HepG2 (cell line): Measurements from ENCODE around the gene SYMPK. TPM values are rescaled to one million over a fixed set of nuclear protein-coding genes. Genes with fewer than 3 reads are reported as not detected.

ENCODE experiments used
- ATF5 ChIP-seq: sonication (generic); formaldehyde crosslinking; IDR thresholded peaks from 2 replicates; pipeline ENCODE4 v1.4.0; 2020; ENCODE audit warnings: mild to moderate bottlenecking, low read depth, missing genetic modification reagents
- CENPBD1 ChIP-seq: sonication (generic); formaldehyde crosslinking; IDR thresholded peaks from 2 replicates; pipeline ENCODE4 v1.8.0; 2022; ENCODE audit warnings: missing genetic modification reagents, low read depth, mild to moderate bottlenecking, borderline replicate concordance
- ETV5 ChIP-seq: IDR thresholded peaks from 2 replicates; pipeline ENCODE4 v1.6.1; 2018; ENCODE audit warnings: missing biosample characterization, missing genetic modification reagents, inconsistent platforms, borderline replicate concordance
- FOXO4 ChIP-seq: sonication (generic); formaldehyde crosslinking; conservative IDR thresholded peaks from 2 replicates; pipeline ENCODE4 v1.8.1; 2023; ENCODE audit warnings: missing genetic modification reagents
- TAF15 ChIP-seq: fragments of 200-400 bp; formaldehyde crosslinking; IDR thresholded peaks from one replicate; pipeline ENCODE4 v1.6.1; 2018; ENCODE audit warnings: mild to moderate bottlenecking, low read depth, low read length; ENCODE audit not compliant: poor library complexity, severe bottlenecking
- THAP8 ChIP-seq: sonication (generic); formaldehyde crosslinking; IDR thresholded peaks from 2 replicates; pipeline ENCODE4 v1.5.1; 2020; ENCODE audit warnings: missing genetic modification reagents, mild to moderate bottlenecking, borderline replicate concordance
- XRCC5 ChIP-seq: fragments of 200-400 bp; formaldehyde crosslinking; optimal IDR thresholded peaks from 2 replicates; pipeline ENCODE3; 2017; ENCODE audit warnings: mild to moderate bottlenecking, low read length
- ZBTB43 ChIP-seq: sonication (generic); formaldehyde crosslinking; conservative IDR thresholded peaks from 2 replicates; pipeline ENCODE4 v1.4.0; 2020; ENCODE audit warnings: missing genetic modification reagents
- ZBTB49 ChIP-seq: sonication (generic); formaldehyde crosslinking; IDR thresholded peaks from 2 replicates; pipeline ENCODE4 v1.4.0; 2020; ENCODE audit warnings: missing genetic modification reagents, borderline replicate concordance
- ZBTB8A ChIP-seq: sonication (generic); formaldehyde crosslinking; IDR thresholded peaks from 2 replicates; pipeline ENCODE4 v1.4.0; 2020; ENCODE audit warnings: mild to moderate bottlenecking, low read depth, missing genetic modification reagents, borderline replicate concordance
- ZGPAT ChIP-seq: IDR thresholded peaks from 2 replicates; pipeline ENCODE4 v1.6.1; 2016; ENCODE audit warnings: mild to moderate bottlenecking
- ZNF24 ChIP-seq: fragments of 450-650 bp; IDR thresholded peaks from 2 replicates; pipeline ENCODE4 v1.6.1; 2017; ENCODE audit warnings: antibody characterized with exemption, mild to moderate bottlenecking
- ZNF543 ChIP-seq: sonication (generic); formaldehyde crosslinking; IDR thresholded peaks from 2 replicates; pipeline ENCODE4 v1.4.0; 2020; ENCODE audit warnings: mild to moderate bottlenecking, missing genetic modification reagents
- ZNF597 ChIP-seq: sonication (generic); formaldehyde crosslinking; IDR thresholded peaks from 2 replicates; pipeline ENCODE4 v1.5.0; 2020; ENCODE audit warnings: missing genetic modification reagents
- ZNF713 ChIP-seq: sonication (generic); formaldehyde crosslinking; IDR thresholded peaks from 2 replicates; pipeline ENCODE4 v1.4.0; 2020; ENCODE audit warnings: mild to moderate bottlenecking, missing genetic modification reagents
- ZNF766 ChIP-seq: sonication (generic); formaldehyde crosslinking; IDR thresholded peaks from 2 replicates; pipeline ENCODE4 v1.5.0; 2020; ENCODE audit warnings: missing genetic modification reagents, borderline replicate concordance
- ZSCAN25 ChIP-seq: sonication (generic); formaldehyde crosslinking; IDR thresholded peaks from 2 replicates; pipeline ENCODE4 v1.8.0; 2022; ENCODE audit warnings: mild to moderate bottlenecking, missing genetic modification reagents
- polyA plus RNA-seq, 8 experiments: library from polyadenylated mRNA; depleted of rRNA in 3 of 8; stranded (reverse) in 7 of 8; unstranded in 1 of 8; fragments of >200 nt; fragmentation: Illumina TruSeq in 4 of 8; extraction: Trizol in 4 of 8; gene quantifications; 2 replicates each; pipeline versions ENCODE4 v1.2.1 to v1.2.3, GENCODE V29; 2011 to 2016; ENCODE audit warnings: low read depth in 4 of 8, missing spikeins in 1 of 8, mixed read lengths in 1 of 8; ENCODE audit not compliant: insufficient read depth in 1 of 8
- total RNA-seq, 5 experiments: library from RNA; depleted of rRNA; stranded (reverse); fragments of >200 nt; fragmentation: Illumina TruSeq; extraction: Trizol; gene quantifications; 2 replicates each; pipeline ENCODE4 v1.2.3, GENCODE V29; 2016; ENCODE audit warnings: low read depth in 1 of 5

SYMPK gene
- total and polyA plus RNA-seq, 2 of the 13 experiments (the other 11 are each of a cell fraction or from before 2014, with no cell fraction given): 21.9 to 55.7 TPM

- TF ChIP-seq ATF5: no peak
- peak; percentile 70; the same call in 1 of the 2 replicates for TF ChIP-seq ZNF766 (CRISPR knock-in tag)
- no peak for TF ChIP-seq ZNF543
- peak; percentile 78 for TF ChIP-seq ZSCAN25 (CRISPR knock-in tag)
- no peak for TF ChIP-seq ZNF24
- TF ChIP-seq XRCC5: peak; percentile 70
- 0 out of 2 replicates have a peak, but pooled peaks have one; percentile 27 for TF ChIP-seq ETV5 (CRISPR knock-in tag)
- TF ChIP-seq ZNF713 (CRISPR knock-in tag): peak; percentile 90; the same call in 1 of the 2 replicates
- TF ChIP-seq TAF15: peak; percentile 90
- no peak for TF ChIP-seq FOXO4 (CRISPR knock-in tag)
- no peak for TF ChIP-seq THAP8 (CRISPR knock-in tag)
- peak; percentile 84 for TF ChIP-seq ZBTB43 (CRISPR knock-in tag)
- 0 out of 2 replicates have a peak, but pooled peaks have one; percentile 15 for TF ChIP-seq ZBTB49 (CRISPR knock-in tag)
- TF ChIP-seq ZBTB8A (CRISPR knock-in tag): no peak
- TF ChIP-seq ZNF597 (CRISPR knock-in tag): 0 out of 2 replicates have a peak, but pooled peaks have one; percentile 13
- TF ChIP-seq CENPBD1 (CRISPR knock-in tag): no peak
- peak; percentile 92 for TF ChIP-seq ZGPAT (CRISPR knock-in tag)
Observed at GRCh38 chr19:45770192-45771101, 92.5 kb downstream of the SYMPK start (continued).
